ENCODE data around the gene XXYLT1.

Gene XXYLT1

GRCh38 chr3:195245531-195245951 lies 25.4 kb downstream of the XXYLT1 start:
- TF ChIP-seq CTCF (IDR thresholded peaks at IDR 0.05; ENCODE audit: low read depth, low read length): no peak

GRCh38 chr3:195241592-195242355 lies 29.2 kb downstream of the XXYLT1 start:
- peak in 1 of 2 donors; percentile 18 for DNase-seq (ENCODE audit: low read depth in 2 of 2)
- TF ChIP-seq CTCF (IDR thresholded peaks at IDR 0.05; ENCODE audit: low read depth, low read length): no peak
- H3K4me3 ChIP-seq (replicated peaks in 1 of 2; ENCODE audit: low read depth in 2 of 2, low read length in 2 of 2): no peak overlapping the region

More at GRCh38 chr3:195245531-195245951, 25.4 kb downstream of the XXYLT1 start:
- no peak overlapping the region for H3K4me3 ChIP-seq (replicated peaks in 1 of 2; ENCODE audit: low read depth in 2 of 2, low read length in 2 of 2)
- no peak for DNase-seq (ENCODE audit: low read depth in 2 of 2)

- TF ChIP-seq CTCF (IDR thresholded peaks at IDR 0.05; ENCODE audit: low read depth, low read length): no peak
- H3K4me3 ChIP-seq (replicated peaks in 1 of 2; ENCODE audit: low read depth in 2 of 2, low read length in 2 of 2): no peak overlapping the region
- no peak for DNase-seq (ENCODE audit: low read depth in 2 of 2)
These were observed 30.0 kb downstream of the XXYLT1 start for GRCh38 chr3:195240939-195241338.

- DNase-seq (ENCODE audit: low read depth in 2 of 2): peak in 1 of 2 donors; percentile 42
- no peak for TF ChIP-seq CTCF (IDR thresholded peaks at IDR 0.05; ENCODE audit: low read depth, low read length)
- no peak overlapping the region for H3K4me3 ChIP-seq (replicated peaks in 1 of 2; ENCODE audit: low read depth in 2 of 2, low read length in 2 of 2)
These were observed 30.7 kb downstream of the XXYLT1 start for GRCh38 chr3:195240171-195240701.

- TF ChIP-seq CTCF (IDR thresholded peaks at IDR 0.05; ENCODE audit: low read depth, low read length): no peak
- no peak overlapping the region for H3K4me3 ChIP-seq (replicated peaks in 1 of 2; ENCODE audit: low read depth in 2 of 2, low read length in 2 of 2)
- DNase-seq (ENCODE audit: low read depth in 2 of 2): no peak
These were observed 31.8 kb downstream of the XXYLT1 start for GRCh38 chr3:195239121-195239520.

GRCh38 chr3:195238586-195239118 lies 32.3 kb downstream of the XXYLT1 start:
- DNase-seq (ENCODE audit: low read depth in 2 of 2): peak; percentile 46 to 77
- TF ChIP-seq CTCF (IDR thresholded peaks at IDR 0.05; ENCODE audit: low read depth, low read length): no peak
- H3K4me3 ChIP-seq (replicated peaks in 1 of 2; ENCODE audit: low read depth in 2 of 2, low read length in 2 of 2): no peak overlapping the region

Measured in cardiac fibroblast (primary cell).